Subcutaneous abdominal adipose tissue (tissue), 5 donors: ENCODE measurements around the gene TMA7B.
A peak's percentile ranks its signal among the peaks of the same experiment; 100 is the strongest.

Experiments
- H3K27ac ChIP-seq: one replicate; pipeline ENCODE4 v1.7.0; 2013; ENCODE audit warnings: low read depth, mild to moderate bottlenecking, inconsistent platforms, low read length, moderate library complexity
- H3K27me3 ChIP-seq, 5 donors: one replicate each; pipeline ENCODE4 v1.7.0; 2013; ENCODE audit warnings: low read length in 5 of 5, inconsistent platforms in 1 of 5; ENCODE audit not compliant: control insufficient read depth in 5 of 5, insufficient read depth in 4 of 5
- H3K36me3 ChIP-seq, 5 donors: one replicate each; pipeline ENCODE4 v1.7.0; 2013; ENCODE audit warnings: low read length in 5 of 5; ENCODE audit not compliant: control insufficient read depth in 5 of 5, insufficient read depth in 5 of 5
- H3K4me1 ChIP-seq, 5 donors: one replicate each; pipeline ENCODE4 v1.7.0; 2013; ENCODE audit warnings: low read length in 5 of 5, mild to moderate bottlenecking in 3 of 5, moderate library complexity in 1 of 5; ENCODE audit not compliant: control insufficient read depth in 5 of 5, insufficient read depth in 5 of 5
- H3K4me3 ChIP-seq, 5 donors: one replicate each; pipeline ENCODE4 v1.7.0; 2013; ENCODE audit warnings: low read length in 5 of 5, low read depth in 1 of 5
- H3K9ac ChIP-seq, 5 donors: one replicate each; pipeline ENCODE4 v1.7.0; 2013; ENCODE audit warnings: low read length in 5 of 5, mild to moderate bottlenecking in 4 of 5, moderate library complexity in 3 of 5
- H3K9me3 ChIP-seq, 5 donors: one replicate each; pipeline ENCODE4 v1.7.0; 2013; ENCODE audit warnings: low read length in 5 of 5; ENCODE audit not compliant: control insufficient read depth in 5 of 5
- donor health status: healthy.
- donor health status: healthy.
- donor health status: healthy.
- donor health status: healthy.
- donor health status: healthy.

The TMA7B gene

GRCh38 chr22:39962071-39962470 is 1.9 kb downstream of the TMA7B start:
- peaks cover 0 to 26% (median 7%) of the 10 kb centered on the region in 5 donors for H3K4me1 ChIP-seq
- H3K27ac ChIP-seq, result no peak overlapping the region
- no peaks in the 10 kb centered on the region for H3K9me3 ChIP-seq
- no peaks in the 10 kb centered on the region for H3K27me3 ChIP-seq
- H3K36me3 ChIP-seq, result no peaks in the 10 kb centered on the region
- H3K9ac ChIP-seq, result no peak overlapping the region
- no peak overlapping the region for H3K4me3 ChIP-seq

GRCh38 chr22:39965748-39966147 is 5.6 kb downstream of the TMA7B start:
- Histone ChIP-seq H3K9me3 (no peaks in the 10 kb centered on the region), H3K36me3 (no peaks in the 10 kb centered on the region), H3K4me1 (peaks cover 4 to 42% (median 39%) of the 10 kb centered on the region in 5 donors), H3K9ac (no peak overlapping the region), H3K27me3 (no peaks in the 10 kb centered on the region), H3K27ac (no peak overlapping the region), H3K4me3 (no peak overlapping the region)

GRCh38 chr22:39966470-39966869 is 6.3 kb downstream of the TMA7B start:
- no peak overlapping the region for H3K9ac ChIP-seq
- H3K4me3 ChIP-seq, result no peak overlapping the region
- no peaks in the 10 kb centered on the region for H3K9me3 ChIP-seq
- no peaks in the 10 kb centered on the region for H3K36me3 ChIP-seq
- H3K27me3 ChIP-seq, result no peaks in the 10 kb centered on the region
- H3K4me1 ChIP-seq, result peaks cover 4 to 43% (median 41%) of the 10 kb centered on the region in 5 donors
- H3K27ac ChIP-seq, result no peak overlapping the region

GRCh38 chr22:39967103-39967829 is 7.1 kb downstream of the TMA7B start:
- Histone ChIP-seq H3K27me3 (no peaks in the 10 kb centered on the region), H3K36me3 (no peaks in the 10 kb centered on the region), H3K4me1 (peaks cover 4 to 43% (median 41%) of the 10 kb centered on the region in 5 donors), H3K9ac (no peak overlapping the region), H3K9me3 (no peaks in the 10 kb centered on the region), H3K4me3 (no peak overlapping the region), H3K27ac (no peak overlapping the region)

GRCh38 chr22:39967996-39968972 is 8.1 kb downstream of the TMA7B start:
- no peaks in the 10 kb centered on the region for H3K27me3 ChIP-seq
- no peaks in the 10 kb centered on the region for H3K9me3 ChIP-seq
- H3K4me3 ChIP-seq, result peak overlapping the region in 1 of 5 donors; percentile 14
- peak overlapping the region; percentile 30 for H3K27ac ChIP-seq
- H3K4me1 ChIP-seq, result peaks cover 4 to 43% (median 41%) of the 10 kb centered on the region in 5 donors
- H3K36me3 ChIP-seq, result no peaks in the 10 kb centered on the region
- H3K9ac ChIP-seq, result no peak overlapping the region

- no peaks in the 10 kb centered on the region for H3K27me3 ChIP-seq
- no peaks in the 10 kb centered on the region for H3K36me3 ChIP-seq
- no peak overlapping the region for H3K4me3 ChIP-seq
- H3K27ac ChIP-seq, result no peak overlapping the region
- peaks cover 4 to 43% (median 41%) of the 10 kb centered on the region in 5 donors for H3K4me1 ChIP-seq
- no peaks in the 10 kb centered on the region for H3K9me3 ChIP-seq
- H3K9ac ChIP-seq, result no peak overlapping the region
These were observed 10.5 kb downstream of the TMA7B start for GRCh38 chr22:39970742-39971141.

- no peak overlapping the region for H3K4me3 ChIP-seq
- no peak overlapping the region for H3K27ac ChIP-seq
- no peaks in the 10 kb centered on the region for H3K27me3 ChIP-seq
- no peaks in the 10 kb centered on the region for H3K36me3 ChIP-seq
- H3K4me1 ChIP-seq, result peaks cover 4 to 30% (median 26%) of the 10 kb centered on the region in 5 donors
- H3K9ac ChIP-seq, result no peak overlapping the region
- no peaks in the 10 kb centered on the region for H3K9me3 ChIP-seq
These were observed 12.4 kb downstream of the TMA7B start for GRCh38 chr22:39972641-39973040.

- no peak overlapping the region for H3K9ac ChIP-seq
- no peak overlapping the region for H3K27ac ChIP-seq
- no peaks in the 10 kb centered on the region for H3K27me3 ChIP-seq
- no peaks in the 10 kb centered on the region for H3K36me3 ChIP-seq
- no peak overlapping the region for H3K4me3 ChIP-seq
- H3K9me3 ChIP-seq, result no peaks in the 10 kb centered on the region
- peaks cover 2 to 20% (median 16%) of the 10 kb centered on the region in 5 donors for H3K4me1 ChIP-seq
These were observed 13.5 kb downstream of the TMA7B start for GRCh38 chr22:39973656-39974055.

GRCh38 chr22:39974065-39974464 is 13.9 kb downstream of the TMA7B start:
- Histone ChIP-seq H3K4me3 (no peak overlapping the region), H3K27me3 (no peaks in the 10 kb centered on the region), H3K27ac (no peak overlapping the region), H3K4me1 (peaks cover 0 to 16% (median 12%) of the 10 kb centered on the region in 5 donors), H3K9ac (no peak overlapping the region), H3K9me3 (no peaks in the 10 kb centered on the region), H3K36me3 (no peaks in the 10 kb centered on the region)

- Histone ChIP-seq H3K9ac (no peak overlapping the region), H3K4me3 (no peak overlapping the region), H3K4me1 (no peaks in the 10 kb centered on the region), H3K9me3 (no peaks in the 10 kb centered on the region), H3K36me3 (no peaks in the 10 kb centered on the region), H3K27me3 (peaks cover 0 to 3% (median 0%) of the 10 kb centered on the region in 5 donors), H3K27ac (no peak overlapping the region)
These were observed 18.9 kb downstream of the TMA7B start for GRCh38 chr22:39979048-39979447.
